Stimulated activated naive CD4-positive, alpha-beta T cell treated with Interleukin-2 at 50 U/mL for 16 hours (primary cell): ENCODE results near the gene SIT1.

ENCODE experiments used
- DNase-seq: peaks from one replicate; lab custom pipeline; 2025; lab: John Stamatoyannopoulos, UW

SIT1 gene

GRCh38 chr9:35650341-35651158 is at the start of gene SIT1:
TSS of gene SIT1 (minus strand) at chr9:35650931. CDS start at chr9:35650853, 78 bp downstream.
- DNase-seq = no peak

- DNase-seq = no peak
These were observed 49.3 kb upstream of the SIT1 start for GRCh38 chr9:35700031-35700430.

GRCh38 chr9:35698231-35698630 is 47.5 kb upstream of the SIT1 start:
- DNase-seq = no peak

GRCh38 chr9:35697486-35697885 is 46.8 kb upstream of the SIT1 start:
- DNase-seq = no peak

- DNase-seq = peak; percentile 32
These were observed 45.9 kb upstream of the SIT1 start for GRCh38 chr9:35696520-35697215.

- no peak for DNase-seq
These were observed 45.2 kb upstream of the SIT1 start for GRCh38 chr9:35695943-35696401.

- no peak for DNase-seq
These were observed 41.1 kb upstream of the SIT1 start for GRCh38 chr9:35691757-35692301.

GRCh38 chr9:35691334-35691650 is 40.6 kb upstream of the SIT1 start:
- DNase-seq = no peak

GRCh38 chr9:35690614-35691333 is 40.0 kb upstream of the SIT1 start:
- peak; percentile 32 for DNase-seq

GRCh38 chr9:35690294-35690613 is 39.5 kb upstream of the SIT1 start:
- no peak for DNase-seq

- DNase-seq = no peak
These were observed 39.0 kb upstream of the SIT1 start, which contains the start of gene TPM2 for GRCh38 chr9:35689542-35690293. TSS of gene TPM2 (minus strand) at chr9:35689925. CDS start at chr9:35689817, 108 bp downstream.

GRCh38 chr9:35688558-35689541 is 38.1 kb upstream of the SIT1 start:
- DNase-seq = no peak

GRCh38 chr9:35687972-35688557 is 37.3 kb upstream of the SIT1 start:
- DNase-seq = no peak

GRCh38 chr9:35687306-35687705 is 36.6 kb upstream of the SIT1 start:
- DNase-seq = no peak

GRCh38 chr9:35686222-35687203 is 35.8 kb upstream of the SIT1 start:
- no peak for DNase-seq

- DNase-seq = no peak
These were observed 34.8 kb upstream of the SIT1 start for GRCh38 chr9:35685506-35685905.

- DNase-seq = no peak
These were observed 34.2 kb upstream of the SIT1 start for GRCh38 chr9:35684921-35685320.

GRCh38 chr9:35683323-35683722 is 32.6 kb upstream of the SIT1 start:
- DNase-seq = no peak
